Loucy (cell line): ENCODE data around the gene PGP.

Experiments
- H2AFZ ChIP-seq: fragments of 200-600 bp; sonication (generic); 2 replicates; pipeline ENCODE4 v1.6.0; 2016; ENCODE audit warnings: antibody characterized with exemption, mild to moderate bottlenecking, low read length, moderate library complexity
- H3F3A ChIP-seq: fragments of 200-600 bp; 2 replicates; pipeline ENCODE4 v1.6.0; 2016; ENCODE audit warnings: antibody characterized with exemption, low read depth, mild to moderate bottlenecking
- H3K27me3 ChIP-seq: fragments of 200-600 bp; sonication (generic); 2 replicates; pipeline ENCODE4 v1.6.1; 2014; ENCODE audit warnings: low read length, mild to moderate bottlenecking; ENCODE audit not compliant: insufficient read depth, poor library complexity, severe bottlenecking
- H3K36me3 ChIP-seq: fragments of 200-600 bp; sonication (generic); 2 replicates; pipeline ENCODE4 v1.6.1; 2016; ENCODE audit warnings: low read length; ENCODE audit not compliant: insufficient read depth
- H3K4me1 ChIP-seq: fragments of 200-600 bp; sonication (generic); 2 replicates; pipeline ENCODE4 v1.5.1; 2014; ENCODE audit warnings: low read length, mild to moderate bottlenecking; ENCODE audit not compliant: insufficient read depth, poor library complexity, severe bottlenecking
- H3K4me2 ChIP-seq: fragments of 200-600 bp; sonication (generic); 2 replicates; pipeline ENCODE4 v1.6.0; 2014; ENCODE audit warnings: antibody characterized with exemption, low read length, low read depth, mild to moderate bottlenecking; ENCODE audit not compliant: poor library complexity, severe bottlenecking
- H3K4me3 ChIP-seq: fragments of 200-600 bp; sonication (generic); 2 replicates; pipeline ENCODE4 v1.5.1; 2014; ENCODE audit warnings: low read length, mild to moderate bottlenecking, mixed read lengths; ENCODE audit not compliant: poor library complexity, severe bottlenecking
- H3K79me2 ChIP-seq: fragments of 200-600 bp; sonication (generic); 2 replicates; pipeline ENCODE4 v1.6.1; 2014; ENCODE audit warnings: low read length; ENCODE audit not compliant: insufficient read depth
- H3K9ac ChIP-seq: fragments of 200-600 bp; sonication (generic); 2 replicates; pipeline ENCODE4 v1.6.0; 2014; ENCODE audit warnings: mild to moderate bottlenecking, low read depth, low read length, moderate library complexity; ENCODE audit not compliant: poor library complexity, severe bottlenecking
- H3K9me2 ChIP-seq: fragments of 200-600 bp; sonication (generic); replicated peaks from 2 replicates; pipeline ENCODE4 v1.6.1; 2016; ENCODE audit warnings: low read depth, low read length, mixed read lengths
- H3K9me3 ChIP-seq: fragments of 200-600 bp; sonication (generic); 2 replicates; pipeline ENCODE4 v1.6.1; 2014; ENCODE audit warnings: mild to moderate bottlenecking, antibody characterized with exemption, low read length, low read depth; ENCODE audit not compliant: insufficient read depth
- H4K20me1 ChIP-seq: fragments of 200-600 bp; sonication (generic); 2 replicates; pipeline ENCODE4 v1.6.0; 2014; ENCODE audit warnings: antibody characterized with exemption, low read length, mild to moderate bottlenecking; ENCODE audit not compliant: insufficient read depth, poor library complexity, severe bottlenecking
- CTCF ChIP-seq: fragments of 200-600 bp; sonication (generic); conservative IDR thresholded peaks from 2 replicates; pipeline ENCODE4 v1.5.1; 2014; ENCODE audit warnings: mild to moderate bottlenecking, antibody characterized with exemption, low read length
- EZH2phosphoT487 ChIP-seq: fragments of 200-600 bp; IDR thresholded peaks from 2 replicates; pipeline ENCODE4 v1.6.1; 2018; ENCODE audit warnings: antibody characterized with exemption, mild to moderate bottlenecking, moderate library complexity, borderline replicate concordance

Gene PGP

DNA sequence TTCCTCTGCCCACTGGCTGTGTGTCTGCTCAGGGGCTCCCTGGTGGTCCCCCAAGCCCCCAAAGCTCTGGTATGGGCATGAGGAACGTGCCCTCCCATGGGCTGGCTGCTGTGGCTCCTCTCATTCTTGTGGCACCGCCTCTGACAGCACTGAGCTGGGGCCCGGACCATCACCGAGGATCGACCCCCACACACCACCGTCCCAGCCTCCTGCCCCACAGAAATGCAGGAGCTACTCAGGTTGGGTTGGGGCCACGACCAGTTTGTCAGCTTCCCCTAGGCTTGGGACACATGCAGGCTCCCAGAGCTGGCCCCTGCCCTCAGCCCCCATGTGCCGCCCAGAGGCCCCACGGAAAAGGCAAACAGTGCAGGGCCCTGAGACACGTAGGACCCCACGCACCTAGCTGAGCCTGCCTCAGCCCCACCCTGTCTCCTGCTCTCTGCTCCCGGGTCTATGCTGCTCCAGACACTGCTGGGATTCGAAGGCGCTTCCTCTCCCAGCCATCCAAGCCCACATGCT, 15.0 kb downstream of the PGP start:
- no peak for TF ChIP-seq EZH2phosphoT487
- no peak for TF ChIP-seq CTCF
- H3K9me2 ChIP-seq, result no peaks in the 10 kb centered on the region
- no peaks in the 10 kb centered on the region for H3K79me2 ChIP-seq
- no peaks in the 10 kb centered on the region for H3K27me3 ChIP-seq
- no peak overlapping the region for H2AFZ ChIP-seq
- no peak overlapping the region for H3K4me3 ChIP-seq
- H3K4me1 ChIP-seq, result no peaks in the 10 kb centered on the region
- no peaks in the 10 kb centered on the region for H3K9me3 ChIP-seq
- H3K9ac ChIP-seq, result no peak overlapping the region
- no peaks in the 10 kb centered on the region for H3K36me3 ChIP-seq
- H3K4me2 ChIP-seq, result no peak overlapping the region
- H4K20me1 ChIP-seq, result no peaks in the 10 kb centered on the region
- H3F3A ChIP-seq, result no peaks in the 10 kb centered on the region

- Histone ChIP-seq H3K9ac (no peak overlapping the region), H3K9me2 (no peaks in the 10 kb centered on the region), H3K4me3 (no peak overlapping the region), H3K4me1 (no peaks in the 10 kb centered on the region), H3K27me3 (no peaks in the 10 kb centered on the region), H3F3A (no peaks in the 10 kb centered on the region), H2AFZ (no peak overlapping the region), H3K36me3 (no peaks in the 10 kb centered on the region), H3K9me3 (no peaks in the 10 kb centered on the region), H3K4me2 (no peak overlapping the region), H4K20me1 (no peaks in the 10 kb centered on the region), H3K79me2 (no peaks in the 10 kb centered on the region)
- TF ChIP-seq EZH2phosphoT487 (no peak), CTCF (no peak)
Measured at GRCh38 chr16:2199095-2199494, 15.5 kb downstream of the PGP start.

DNA sequence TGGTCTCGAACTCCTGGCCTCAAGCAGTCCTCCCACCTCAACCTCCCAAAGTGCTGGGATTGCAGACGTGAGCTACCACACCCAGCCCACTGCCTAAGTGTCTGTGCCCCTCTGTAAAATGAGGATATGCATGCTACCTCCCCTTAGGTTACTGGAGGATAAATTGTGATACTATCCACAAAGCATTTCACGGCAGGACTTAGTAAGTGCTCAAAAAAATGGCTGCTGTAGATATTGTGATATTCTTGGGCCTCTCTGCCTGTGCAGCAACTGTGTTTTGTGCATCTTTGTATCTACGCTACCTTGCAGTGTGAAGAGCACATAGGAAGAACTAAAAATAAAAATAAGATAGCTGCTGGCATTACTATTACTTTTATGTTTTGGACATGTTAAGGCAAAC, 16.4 kb downstream of the PGP start:
- no peaks in the 10 kb centered on the region for H3K27me3 ChIP-seq
- no peak overlapping the region for H3K4me2 ChIP-seq
- no peak overlapping the region for H2AFZ ChIP-seq
- H3K4me1 ChIP-seq, result no peaks in the 10 kb centered on the region
- no peaks in the 10 kb centered on the region for H4K20me1 ChIP-seq
- no peaks in the 10 kb centered on the region for H3K9me3 ChIP-seq
- no peaks in the 10 kb centered on the region for H3K79me2 ChIP-seq
- H3K9ac ChIP-seq, result no peak overlapping the region
- TF ChIP-seq CTCF (no peak), EZH2phosphoT487 (no peak)
- H3F3A ChIP-seq, result no peaks in the 10 kb centered on the region
- no peak overlapping the region for H3K4me3 ChIP-seq
- no peaks in the 10 kb centered on the region for H3K36me3 ChIP-seq
- H3K9me2 ChIP-seq, result no peaks in the 10 kb centered on the region
